ENCODE data around the gene MFSD1. TPM values are rescaled to one million over a fixed set of nuclear protein-coding genes. Genes with fewer than 3 reads are reported as not detected.

The MFSD1 gene
- total and polyA plus RNA-seq, 9 of the 15 experiments (the other 6 are each of a cell fraction or from before 2014, with no cell fraction given): 8.7 to 49.5 (median 28.6) TPM

GRCh38 chr3:158835631-158836030 lies 33.8 kb downstream of the MFSD1 start:
- CTCF ChIA-PET (ENCODE audit: low intra/inter-chr PET ratio): no interaction called here
- H3K4me1 ChIP-seq (replicated peaks in 1 of 2; ENCODE audit: control insufficient read depth in 2 of 2, insufficient read depth in 2 of 2, low read length in 2 of 2): peaks cover 0 to 4% of the 10 kb centered on the region in 2 experiments; a peak in 1 of 5 replicates
- no peak overlapping the region for H2AFZ ChIP-seq (ENCODE audit: low read depth, low read length)
- FAIRE-seq (peak; percentile 60), DNase-seq (ENCODE audit: extremely low read depth in 1 of 4, low spot score in 3 of 4) (no peak), ATAC-seq (no peak)
- intact Hi-C loops (cut with micrococcal nuclease): no loop called here
- H3K79me2 ChIP-seq (ENCODE audit: control insufficient read depth, insufficient read depth, low read length): no peaks in the 10 kb centered on the region
- in situ Hi-C loops (cut with MboI): loop anchor here (25.0 kb wide), 1 partner anchor 977 kb away; no protein-coding TSS in a partner anchor
- TF ChIP-seq ZC3H8 (IDR thresholded peaks at IDR 0.05): no peak
- no peak for TF ChIP-seq TAF9B (IDR thresholded peaks at IDR 0.05; ENCODE audit: partially characterized antibody)
- TF ChIP-seq, protein P1, sequence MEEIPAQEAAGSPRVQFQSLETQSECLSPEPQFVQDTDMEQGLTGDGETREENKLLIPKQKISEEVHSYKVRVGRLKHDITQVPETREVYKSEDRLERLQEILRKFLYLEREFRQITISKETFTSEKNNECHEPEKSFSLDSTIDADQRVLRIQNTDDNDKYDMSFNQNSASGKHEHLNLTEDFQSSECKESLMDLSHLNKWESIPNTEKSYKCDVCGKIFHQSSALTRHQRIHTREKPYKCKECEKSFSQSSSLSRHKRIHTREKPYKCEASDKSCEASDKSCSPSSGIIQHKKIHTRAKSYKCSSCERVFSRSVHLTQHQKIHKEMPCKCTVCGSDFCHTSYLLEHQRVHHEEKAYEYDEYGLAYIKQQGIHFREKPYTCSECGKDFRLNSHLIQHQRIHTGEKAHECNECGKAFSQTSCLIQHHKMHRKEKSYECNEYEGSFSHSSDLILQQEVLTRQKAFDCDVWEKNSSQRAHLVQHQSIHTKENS (CRISPR knock-in tag; IDR thresholded peaks at IDR 0.05): no peak
- no peak for TF ChIP-seq GTF3C2 (IDR thresholded peaks at IDR 0.05; ENCODE audit: borderline replicate concordance, extremely low read depth, insufficient read length)
- no peak for TF ChIP-seq ZZZ3 (IDR thresholded peaks at IDR 0.05)
- no peak for TF ChIP-seq AFF4 (CRISPR knock-in tag; IDR thresholded peaks at IDR 0.05)
- H3K27ac ChIP-seq (ENCODE audit: extremely low read depth, low read depth, low read length): no peak overlapping the region
- peaks cover 11 to 13% of the 10 kb centered on the region in 2 experiments; a peak in 2 of 5 replicates for H3K27me3 ChIP-seq (ENCODE audit: control insufficient read depth in 2 of 2, insufficient read depth in 2 of 2, low read length in 2 of 2)
- POLR2A ChIA-PET: no interaction called here
- 12% methylated on average over 3 of the region's 3 CpGs for WGBS (ENCODE audit: insufficient coverage, low coverage, missing lambda C conversion rate)
- BruUV-seq (replicated peaks): no TSS peak
- H3K36me3 ChIP-seq (ENCODE audit: control insufficient read depth, insufficient read depth, low read length): 0 out of 3 replicates have a peak, but pooled peaks cover under 1% of the 10 kb centered on the region
- H3K4me3 ChIP-seq: no peak overlapping the region
- H3K9me1 ChIP-seq (ENCODE audit: control insufficient read depth, insufficient read depth, low read length): no peaks in the 10 kb centered on the region
- no peaks in the 10 kb centered on the region; the same call in 1 of the 2 replicates for H4K20me1 ChIP-seq (replicated peaks; ENCODE audit: control insufficient read depth, insufficient read depth, low read length)
- no peaks in the 10 kb centered on the region for H3K9me3 ChIP-seq (replicated peaks; ENCODE audit: control insufficient read depth, insufficient read depth, low read depth, low read length)
- no peak overlapping the region for H3K9ac ChIP-seq (ENCODE audit: insufficient read depth in 1 of 2, low read depth in 2 of 2, low read length in 2 of 2)
- H3K4me2 ChIP-seq (ENCODE audit: insufficient read depth, low read length): no peak overlapping the region

Data from K562 (cell line).